GM12801 (cell line): ENCODE measurements around the gene PARM1.

Source experiments
- CTCF ChIP-seq: IDR thresholded peaks from one replicate; pipeline ENCODE4 v1.5.1; 2011; ENCODE audit warnings: control low read depth; ENCODE audit not compliant: insufficient read length; ENCODE audit errors: extremely low read depth

Gene PARM1

GRCh38 chr4:74950200-74950599, 17.3 kb downstream of the PARM1 start:
- no peak for TF ChIP-seq CTCF

- no peak for TF ChIP-seq CTCF
Measured at GRCh38 chr4:74950882-74951281, 18.0 kb downstream of the PARM1 start.

- TF ChIP-seq CTCF: no peak
Measured at GRCh38 chr4:74953647-74954046, 20.7 kb downstream of the PARM1 start.

- TF ChIP-seq CTCF: no peak
Measured at GRCh38 chr4:74958881-74959280, 26.0 kb downstream of the PARM1 start.

- no peak for TF ChIP-seq CTCF
Measured at GRCh38 chr4:74961230-74961629, 28.3 kb downstream of the PARM1 start.

- TF ChIP-seq CTCF: no peak
Measured at GRCh38 chr4:74962584-74962983, 29.7 kb downstream of the PARM1 start.

- no peak for TF ChIP-seq CTCF
Measured at GRCh38 chr4:74964311-74964710, 31.4 kb downstream of the PARM1 start.

- no peak for TF ChIP-seq CTCF
Measured at GRCh38 chr4:74967324-74967723, 34.4 kb downstream of the PARM1 start.
